HFFc6 (cell line): Measurements from ENCODE around the gene EDNRB. TPM values are rescaled to one million over a fixed set of nuclear protein-coding genes. Genes with fewer than 3 reads are reported as not detected.

Experiments used
- DNase-seq: peaks from one replicate; pipeline ENCODE4 v3.0.0-alpha.2; 2018
- H3K27ac Mint-ChIP-seq: 2 replicates; pipeline ENCODE4 v1.8.0; 2020; ENCODE audit warnings: mild to moderate bottlenecking, mixed read lengths
- H3K27me3 Mint-ChIP-seq: 2 replicates; pipeline ENCODE4 v1.8.0; 2021; ENCODE audit warnings: mild to moderate bottlenecking, moderate library complexity, mixed read lengths; ENCODE audit not compliant: insufficient read depth
- H3K36me3 Mint-ChIP-seq: 2 replicates; pipeline ENCODE4 v1.8.0; 2021; ENCODE audit warnings: low read depth, mixed read lengths
- H3K4me1 Mint-ChIP-seq: 2 replicates; pipeline ENCODE4 v1.8.0; 2020; ENCODE audit warnings: low read depth, mixed read lengths
- H3K4me3 Mint-ChIP-seq: 2 replicates; pipeline ENCODE4 v1.8.0; 2020; ENCODE audit warnings: mild to moderate bottlenecking, moderate library complexity, mixed read lengths
- H3K9me3 Mint-ChIP-seq: 2 replicates; pipeline ENCODE4 v1.8.0; 2020; ENCODE audit warnings: mild to moderate bottlenecking, mixed read lengths
- total RNA-seq, 6 experiments: library from RNA; stranded (reverse); fragmentation: NEBNext Ultra II Directional; extraction: Animal tissue kit (Norgen Biotek cat#: 25700); gene quantifications; 2 replicates in 1 of 6; 3 replicates in 5 of 6; pipeline ENCODE4 v1.2.3, GENCODE V29; 2021
- TF ChIP-seq, protein P1 (sequence below): fragments of 200-600 bp; sonication (generic); IDR thresholded peaks from 2 replicates; pipeline ENCODE4 v1.5.0; 2021; ENCODE audit warnings: antibody characterized with exemption, mild to moderate bottlenecking

Gene EDNRB
- total RNA-seq, 6 experiments from 2014 or later = not detected

DNA sequence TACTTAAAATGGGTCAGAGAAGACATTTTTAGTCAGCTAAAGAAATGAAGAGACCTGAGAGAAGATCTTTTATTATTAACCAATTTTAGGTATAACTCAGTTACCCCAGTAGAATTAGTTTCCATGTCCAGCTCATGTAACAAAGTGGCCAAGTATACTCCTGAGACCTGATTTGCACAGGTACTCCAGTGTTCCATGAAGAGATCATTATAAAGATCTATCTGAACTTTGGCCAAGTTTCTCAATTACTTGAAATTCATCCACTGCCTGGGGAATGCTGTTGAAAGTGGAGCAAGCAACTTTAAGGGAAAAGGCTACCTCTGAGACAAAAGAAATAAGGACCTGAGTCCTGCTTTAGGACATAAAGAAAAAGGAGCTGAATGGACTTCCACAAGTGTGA, 47.0 kb downstream of the EDNRB start:
- no peak for DNase-seq
- peaks cover 5% of the 10 kb centered on the region; the same call in 1 of the 2 replicates for H3K36me3 Mint-ChIP-seq
- no peak overlapping the region for H3K4me3 Mint-ChIP-seq
- H3K27me3 Mint-ChIP-seq = no peaks in the 10 kb centered on the region; the same call in 1 of the 2 replicates
- H3K9me3 Mint-ChIP-seq = peaks cover 59% of the 10 kb centered on the region
- no peak overlapping the region for H3K27ac Mint-ChIP-seq
- TF ChIP-seq, protein P1, sequence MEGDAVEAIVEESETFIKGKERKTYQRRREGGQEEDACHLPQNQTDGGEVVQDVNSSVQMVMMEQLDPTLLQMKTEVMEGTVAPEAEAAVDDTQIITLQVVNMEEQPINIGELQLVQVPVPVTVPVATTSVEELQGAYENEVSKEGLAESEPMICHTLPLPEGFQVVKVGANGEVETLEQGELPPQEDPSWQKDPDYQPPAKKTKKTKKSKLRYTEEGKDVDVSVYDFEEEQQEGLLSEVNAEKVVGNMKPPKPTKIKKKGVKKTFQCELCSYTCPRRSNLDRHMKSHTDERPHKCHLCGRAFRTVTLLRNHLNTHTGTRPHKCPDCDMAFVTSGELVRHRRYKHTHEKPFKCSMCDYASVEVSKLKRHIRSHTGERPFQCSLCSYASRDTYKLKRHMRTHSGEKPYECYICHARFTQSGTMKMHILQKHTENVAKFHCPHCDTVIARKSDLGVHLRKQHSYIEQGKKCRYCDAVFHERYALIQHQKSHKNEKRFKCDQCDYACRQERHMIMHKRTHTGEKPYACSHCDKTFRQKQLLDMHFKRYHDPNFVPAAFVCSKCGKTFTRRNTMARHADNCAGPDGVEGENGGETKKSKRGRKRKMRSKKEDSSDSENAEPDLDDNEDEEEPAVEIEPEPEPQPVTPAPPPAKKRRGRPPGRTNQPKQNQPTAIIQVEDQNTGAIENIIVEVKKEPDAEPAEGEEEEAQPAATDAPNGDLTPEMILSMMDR = no peak
- no peaks in the 10 kb centered on the region for H3K4me1 Mint-ChIP-seq

DNA sequence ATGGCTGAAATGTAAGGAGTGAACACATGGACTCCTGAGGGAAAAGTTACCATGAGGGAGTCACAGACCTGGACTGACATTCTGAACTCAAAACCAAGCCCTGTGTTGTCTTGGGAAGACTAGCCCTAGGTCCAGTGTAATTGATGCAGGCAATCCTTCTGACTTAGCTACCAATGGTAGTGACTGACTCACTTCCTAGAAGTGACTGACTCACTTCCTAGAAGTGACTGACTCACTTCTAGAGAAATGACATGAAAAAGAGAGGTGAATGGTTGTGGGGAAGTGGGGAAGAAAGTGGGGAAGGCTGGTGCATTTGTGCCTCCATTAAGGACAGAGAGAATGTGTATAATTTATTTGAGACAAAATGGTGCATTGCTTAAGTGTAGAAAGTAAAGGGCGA, 49.9 kb downstream of the EDNRB start:
- DNase-seq = no peak

DNA sequence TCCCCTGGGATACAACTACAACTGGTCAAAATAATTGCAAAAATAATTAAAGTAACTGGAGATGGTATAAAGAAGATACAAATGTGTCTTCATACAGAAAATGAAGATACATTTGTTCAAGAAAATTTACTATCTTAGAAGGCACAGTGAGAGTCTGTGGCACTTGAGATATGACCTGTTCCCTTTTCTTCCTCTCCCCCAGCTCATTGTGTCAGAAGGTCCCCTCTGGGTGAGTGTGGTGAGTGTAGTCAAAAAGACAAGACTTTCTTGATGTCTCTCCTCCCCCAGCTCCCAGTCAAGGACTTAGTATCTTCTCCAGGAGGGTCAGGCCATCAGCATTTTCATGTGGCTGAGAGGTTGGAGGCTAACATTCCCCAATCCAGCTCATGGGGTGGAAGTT, 51.7 kb downstream of the EDNRB start:
- Mint-ChIP-seq H3K4me1 (no peaks in the 10 kb centered on the region), H3K27me3 (no peaks in the 10 kb centered on the region; the same call in 1 of the 2 replicates), H3K27ac (no peak overlapping the region), H3K36me3 (peaks cover 5% of the 10 kb centered on the region; the same call in 1 of the 2 replicates), H3K4me3 (no peak overlapping the region), H3K9me3 (peaks cover 50% of the 10 kb centered on the region)
- TF ChIP-seq, protein P1 = no peak
- no peak for DNase-seq

More for the DNA sequence above, 49.9 kb downstream of the EDNRB start:
- TF ChIP-seq, protein P1 = no peak
- Mint-ChIP-seq H3K9me3 (peaks cover 57% of the 10 kb centered on the region), H3K27me3 (no peaks in the 10 kb centered on the region; the same call in 1 of the 2 replicates), H3K4me3 (no peak overlapping the region), H3K4me1 (no peaks in the 10 kb centered on the region), H3K36me3 (peaks cover 5% of the 10 kb centered on the region; the same call in 1 of the 2 replicates), H3K27ac (no peak overlapping the region)

DNA sequence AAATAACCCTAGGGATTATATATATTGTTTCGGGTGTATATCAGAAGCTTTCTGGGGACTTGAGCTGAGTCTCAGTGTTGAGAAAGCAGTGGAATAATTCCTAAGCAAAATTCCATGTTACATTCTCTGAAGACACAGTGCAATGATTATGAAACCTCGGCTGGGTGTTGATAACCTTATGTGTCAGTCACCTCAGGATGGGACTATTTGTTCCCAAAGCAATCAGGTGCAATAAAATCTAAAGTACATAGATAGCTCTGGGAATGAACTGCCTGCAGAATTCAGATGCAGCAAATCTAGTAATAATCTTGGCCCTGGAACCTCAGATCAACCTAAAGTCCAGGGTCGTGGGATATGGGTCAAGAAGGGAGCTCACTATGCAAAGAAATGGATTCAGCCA, 53.0 kb downstream of the EDNRB start:
- DNase-seq = no peak
- TF ChIP-seq, protein P1 = no peak
- H3K36me3 Mint-ChIP-seq = peaks cover 5% of the 10 kb centered on the region; the same call in 1 of the 2 replicates
- no peaks in the 10 kb centered on the region for H3K4me1 Mint-ChIP-seq
- H3K4me3 Mint-ChIP-seq = no peak overlapping the region
- peaks cover 43% of the 10 kb centered on the region for H3K9me3 Mint-ChIP-seq
- no peaks in the 10 kb centered on the region; the same call in 1 of the 2 replicates for H3K27me3 Mint-ChIP-seq
- no peak overlapping the region for H3K27ac Mint-ChIP-seq

DNA sequence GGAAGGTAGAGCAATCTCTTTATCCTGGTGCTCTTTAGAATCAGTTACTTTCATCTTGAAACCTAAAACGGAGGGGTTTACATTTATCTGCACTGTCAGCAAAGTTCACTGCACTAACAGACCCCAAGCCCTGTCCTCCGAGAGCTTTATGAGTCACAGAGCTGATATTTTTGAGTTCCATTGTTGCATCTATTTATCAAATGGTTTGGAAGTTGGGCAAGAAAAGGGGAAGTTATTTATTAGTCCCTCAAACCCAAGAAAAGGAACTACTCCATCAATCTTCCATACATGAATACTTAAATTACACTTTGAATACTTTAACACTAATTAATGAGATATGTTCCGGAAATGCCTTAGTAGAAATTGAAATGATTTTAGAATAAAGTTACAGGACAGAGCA, 55.5 kb downstream of the EDNRB start:
- TF ChIP-seq, protein P1 = no peak
- H3K36me3 Mint-ChIP-seq = peaks cover 5% of the 10 kb centered on the region; the same call in 1 of the 2 replicates
- H3K27me3 Mint-ChIP-seq = no peaks in the 10 kb centered on the region
- DNase-seq = no peak
- H3K4me3 Mint-ChIP-seq = no peak overlapping the region
- H3K4me1 Mint-ChIP-seq = no peaks in the 10 kb centered on the region
- no peak overlapping the region for H3K27ac Mint-ChIP-seq
- peaks cover 31% of the 10 kb centered on the region for H3K9me3 Mint-ChIP-seq

DNA sequence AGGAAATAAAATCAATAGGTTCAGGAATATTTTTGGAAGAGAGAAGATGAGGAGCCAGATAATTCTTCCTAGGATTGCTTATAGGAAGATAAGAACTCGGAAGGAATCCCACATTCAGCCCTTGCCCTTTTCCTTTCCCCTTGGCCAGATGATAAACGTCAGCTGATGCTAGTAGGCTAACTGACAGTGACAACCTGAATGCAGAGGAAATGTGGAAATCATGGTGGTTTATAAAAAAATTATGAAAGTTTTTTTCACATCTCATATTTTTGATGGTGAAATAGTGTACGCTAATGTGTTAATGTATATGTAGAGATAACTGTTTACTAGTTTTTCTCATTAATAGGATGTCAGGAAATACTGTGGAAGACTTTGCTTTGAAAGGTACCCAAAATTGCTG, 56.9 kb downstream of the EDNRB start:
- no peaks in the 10 kb centered on the region for H3K4me1 Mint-ChIP-seq
- TF ChIP-seq, protein P1 = no peak
- no peaks in the 10 kb centered on the region for H3K36me3 Mint-ChIP-seq
- DNase-seq = no peak
- no peak overlapping the region for H3K27ac Mint-ChIP-seq
- no peaks in the 10 kb centered on the region for H3K27me3 Mint-ChIP-seq
- H3K9me3 Mint-ChIP-seq = peaks cover 21% of the 10 kb centered on the region
- H3K4me3 Mint-ChIP-seq = no peak overlapping the region
